IgD-negative memory B cell (primary cell): Measurements from ENCODE around the gene SLC35E1. TPM values are rescaled to one million over a fixed set of nuclear protein-coding genes. Genes with fewer than 3 reads are reported as not detected.

ENCODE experiments used
- H3K27ac Mint-ChIP-seq, 3 donors: one replicate each; pipeline ENCODE4 v1.8.0; 2020 to 2022; ENCODE audit warnings: mild to moderate bottlenecking in 3 of 3, mixed read lengths in 3 of 3, moderate library complexity in 1 of 3
- H3K27me3 Mint-ChIP-seq: one replicate; pipeline ENCODE4 v1.8.0; 2021; ENCODE audit warnings: mixed read lengths
- H3K36me3 Mint-ChIP-seq: one replicate; pipeline ENCODE4 v1.8.0; 2020; ENCODE audit warnings: mild to moderate bottlenecking, mixed read lengths
- H3K4me1 Mint-ChIP-seq, 3 donors: one replicate each; pipeline ENCODE4 v1.8.0; 2020 to 2022; ENCODE audit warnings: mixed read lengths in 3 of 3, mild to moderate bottlenecking in 1 of 3
- H3K4me3 Mint-ChIP-seq, 4 donors: one replicate each; pipeline ENCODE4 v1.8.0; 2020 to 2022; ENCODE audit warnings: mild to moderate bottlenecking in 4 of 4, mixed read lengths in 4 of 4, moderate library complexity in 3 of 4
- H3K9me3 Mint-ChIP-seq, 3 donors: one replicate each; pipeline ENCODE4 v1.8.0; 2020 to 2021; ENCODE audit warnings: mixed read lengths in 3 of 3, mild to moderate bottlenecking in 1 of 3
- polyA plus RNA-seq: library from polyadenylated mRNA; unstranded; fragments of 300-500 nt; fragmentation: Illumina TruSeq; gene quantifications from one replicate; pipeline ENCODE4 v1.2.3, GENCODE V29; 2021

SLC35E1 gene
- polyA plus RNA-seq, 1 donor from 2014 or later: 18.9 TPM

DNA sequence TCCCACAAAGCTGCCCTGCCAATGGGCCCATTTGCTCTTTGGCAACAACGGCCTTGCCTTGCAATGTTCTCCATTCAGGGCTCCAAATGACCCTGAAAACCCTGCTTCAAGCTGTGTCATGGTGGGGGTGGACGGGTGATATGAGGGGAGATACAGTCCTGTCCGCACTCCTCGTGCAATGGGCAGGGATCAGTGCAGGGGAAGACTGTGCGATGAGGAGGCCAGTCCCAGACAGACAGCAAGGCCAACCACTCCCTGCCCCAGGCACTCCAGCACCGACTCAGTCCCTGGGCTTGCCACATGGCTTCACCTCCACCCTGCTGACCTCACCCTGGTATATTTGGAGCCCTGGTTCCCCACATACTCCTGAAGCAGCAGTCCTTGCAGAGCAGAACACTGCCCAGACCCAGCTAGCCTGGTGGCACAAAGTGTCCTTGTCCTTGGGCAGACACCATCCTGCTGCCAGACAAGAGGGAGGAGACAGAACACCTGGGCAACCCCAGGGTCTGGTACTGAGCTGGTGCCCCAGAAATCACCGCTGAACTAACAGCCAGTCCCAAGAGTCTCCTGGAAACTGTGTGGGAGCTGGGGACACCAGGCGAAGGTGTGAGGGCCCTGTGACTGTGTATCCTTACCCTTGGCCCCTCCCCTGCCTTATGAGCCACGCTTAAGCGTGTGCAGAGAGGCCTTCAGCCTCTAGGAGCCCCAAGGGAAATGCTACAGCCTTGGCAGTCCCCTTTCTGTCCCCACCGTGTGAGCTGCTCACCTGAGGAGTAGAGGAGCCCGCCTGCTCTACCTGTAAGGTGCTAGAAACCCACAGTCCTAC is 9.1 kb upstream of the SLC35E1 start:
- Mint-ChIP-seq H3K4me1 (peaks cover 17 to 49% (median 28%) of the 10 kb centered on the region in 3 donors), H3K27me3 (no peaks in the 10 kb centered on the region), H3K27ac (peak overlapping the region; percentile 93 to 97 (median 96)), H3K9me3 (no peaks in the 10 kb centered on the region), H3K36me3 (no peaks in the 10 kb centered on the region), H3K4me3 (peak overlapping the region; percentile 4 to 100 (median 88))

DNA sequence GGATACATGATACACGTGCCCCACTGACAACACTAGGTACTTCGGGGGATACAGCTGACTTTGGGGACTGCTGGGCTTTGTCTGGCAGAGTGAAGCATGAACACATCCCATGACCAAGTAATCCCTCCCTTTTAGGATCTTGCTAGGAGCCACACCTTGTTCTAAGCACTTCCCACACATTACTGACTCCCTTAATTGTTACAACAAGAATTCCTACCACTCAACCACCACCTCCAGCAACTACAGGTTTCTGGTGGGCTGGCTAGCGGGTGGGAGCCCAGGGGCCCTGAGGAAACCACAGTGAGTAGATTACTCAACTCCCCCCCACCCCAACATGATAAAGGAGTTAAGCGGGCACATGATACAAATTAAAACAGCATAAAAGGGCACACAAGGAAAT is 7.2 kb upstream of the SLC35E1 start:
- H3K27me3 Mint-ChIP-seq: no peaks in the 10 kb centered on the region
- peak overlapping the region in 2 of 4 donors; percentile 26 to 68 for H3K4me3 Mint-ChIP-seq
- peaks cover 1% of the 10 kb centered on the region for H3K36me3 Mint-ChIP-seq
- H3K4me1 Mint-ChIP-seq: peaks cover 11 to 55% (median 28%) of the 10 kb centered on the region in 3 donors
- H3K27ac Mint-ChIP-seq: peak overlapping the region in 2 of 3 donors; percentile 57 to 78
- H3K9me3 Mint-ChIP-seq: no peaks in the 10 kb centered on the region

DNA sequence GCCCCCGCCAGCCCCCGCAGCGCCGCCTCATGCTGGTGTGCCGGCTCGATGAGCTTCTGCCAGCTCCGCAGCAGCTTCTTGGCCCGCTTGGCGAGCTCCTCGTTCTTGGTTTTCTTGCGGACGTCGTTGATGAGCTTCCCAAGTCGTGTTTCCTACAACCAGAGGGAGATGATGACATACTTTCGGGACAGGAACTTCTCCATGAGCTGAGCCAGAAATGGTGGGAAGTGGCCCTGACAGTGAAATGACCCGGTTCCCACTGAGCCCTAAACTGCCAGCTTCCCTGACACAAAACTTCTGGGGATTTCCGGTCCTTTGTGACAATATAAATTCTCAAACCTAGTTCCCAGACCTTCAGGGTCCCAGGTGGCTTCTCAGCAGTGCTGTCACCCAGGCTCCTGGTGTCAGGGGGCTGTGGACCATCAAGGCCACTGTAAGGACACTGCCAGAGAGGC is 5.3 kb upstream of the SLC35E1 start:
- Mint-ChIP-seq H3K27me3 (no peaks in the 10 kb centered on the region), H3K4me3 (peak overlapping the region in 1 of 4 donors; percentile 63), H3K9me3 (no peaks in the 10 kb centered on the region), H3K4me1 (peaks cover 16 to 53% (median 31%) of the 10 kb centered on the region in 3 donors), H3K36me3 (peaks cover 1% of the 10 kb centered on the region), H3K27ac (peak overlapping the region in 1 of 3 donors; percentile 69)

DNA sequence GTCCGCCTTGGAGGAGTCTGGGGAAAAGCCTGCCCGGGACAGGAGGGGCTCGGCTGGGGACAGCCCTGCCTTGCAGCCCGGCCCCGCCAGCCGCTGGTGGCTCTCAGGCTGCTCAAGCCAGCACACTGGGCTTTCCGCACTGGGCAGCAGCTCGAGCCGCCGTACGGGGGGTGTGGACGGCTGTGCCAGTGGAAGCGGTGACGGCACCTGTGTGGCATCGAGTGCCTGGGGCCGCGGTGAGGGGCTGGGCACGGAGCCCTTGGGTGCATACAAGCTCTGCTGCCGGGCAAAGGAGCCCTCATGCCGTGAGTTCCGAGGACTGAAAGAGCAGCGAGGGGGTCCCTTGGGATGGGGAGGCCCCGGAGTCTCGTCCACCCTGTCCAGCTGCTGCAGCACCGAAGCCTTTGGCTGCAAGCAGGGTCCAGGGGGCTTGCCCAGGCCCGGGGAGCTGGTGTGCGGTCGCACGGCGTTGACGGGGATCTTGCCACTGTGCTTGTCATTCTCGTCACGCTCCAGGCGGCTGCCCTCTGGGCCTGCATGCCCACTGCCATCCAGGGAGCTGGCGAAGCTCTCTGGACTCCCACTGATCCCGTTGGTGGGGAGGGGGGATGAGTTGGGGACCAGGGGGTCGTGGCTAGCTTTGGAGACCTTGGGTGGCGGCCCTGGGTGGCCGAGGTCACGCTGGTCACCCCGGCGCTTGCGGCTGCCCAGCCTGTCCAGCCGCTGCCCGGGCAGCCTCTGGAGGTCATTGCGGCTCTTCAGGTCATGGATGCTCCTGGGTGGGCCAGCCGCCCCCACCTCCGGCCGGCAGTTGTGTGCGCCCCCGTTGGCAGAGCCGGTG is 4.7 kb upstream of the SLC35E1 start:
- Mint-ChIP-seq H3K27ac (no peak overlapping the region), H3K27me3 (no peaks in the 10 kb centered on the region), H3K4me1 (peaks cover 14 to 47% (median 30%) of the 10 kb centered on the region in 3 donors), H3K9me3 (no peaks in the 10 kb centered on the region), H3K4me3 (peak overlapping the region in 1 of 4 donors; percentile 32), H3K36me3 (peaks cover 1% of the 10 kb centered on the region)

DNA sequence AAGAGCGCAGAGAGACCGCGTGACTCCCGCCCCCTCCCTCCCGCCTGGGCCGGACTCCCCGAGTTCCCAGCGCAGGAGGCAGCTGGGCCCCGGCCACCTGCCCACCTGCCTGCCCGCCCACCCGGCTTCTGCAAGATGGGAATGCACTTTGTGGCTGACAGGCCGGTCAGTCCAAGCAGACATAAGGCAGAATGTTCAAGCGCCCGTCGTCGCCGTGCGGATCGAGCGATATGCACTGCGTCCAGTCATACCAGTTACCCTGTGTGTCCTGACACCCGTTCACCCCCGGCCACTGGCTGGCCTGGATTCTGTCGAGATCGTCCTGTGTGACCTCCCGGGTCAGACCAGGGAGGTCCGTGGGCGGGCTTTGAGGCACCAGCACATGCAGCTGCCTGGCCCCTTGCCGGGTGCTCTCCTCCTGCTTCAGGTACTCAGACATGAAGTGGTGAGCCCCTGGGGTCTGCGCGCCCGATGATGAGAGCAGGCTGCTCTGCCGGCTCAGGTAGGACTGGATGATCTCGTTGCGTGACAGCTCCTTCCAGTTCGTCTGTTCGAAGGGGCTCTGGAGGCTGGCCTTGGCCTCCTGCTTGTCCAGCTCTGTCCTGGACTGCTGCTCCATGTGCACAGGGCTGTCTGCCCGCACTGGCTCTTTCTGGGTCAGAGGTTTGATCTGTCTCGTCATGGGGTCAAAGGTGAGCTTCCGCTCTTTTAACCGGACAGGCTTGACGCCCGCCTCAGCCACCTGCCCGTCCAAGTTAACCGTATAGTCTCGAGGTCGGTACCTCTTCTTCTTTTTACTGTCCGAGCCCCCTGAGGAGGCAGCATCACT is 3.9 kb upstream of the SLC35E1 start:
- Mint-ChIP-seq H3K36me3 (peaks cover 1% of the 10 kb centered on the region), H3K9me3 (no peaks in the 10 kb centered on the region), H3K4me3 (peak overlapping the region in 1 of 4 donors; percentile 32), H3K27ac (peak overlapping the region in 1 of 3 donors; percentile 86), H3K27me3 (no peaks in the 10 kb centered on the region), H3K4me1 (peaks cover 13 to 45% (median 32%) of the 10 kb centered on the region in 3 donors)

DNA sequence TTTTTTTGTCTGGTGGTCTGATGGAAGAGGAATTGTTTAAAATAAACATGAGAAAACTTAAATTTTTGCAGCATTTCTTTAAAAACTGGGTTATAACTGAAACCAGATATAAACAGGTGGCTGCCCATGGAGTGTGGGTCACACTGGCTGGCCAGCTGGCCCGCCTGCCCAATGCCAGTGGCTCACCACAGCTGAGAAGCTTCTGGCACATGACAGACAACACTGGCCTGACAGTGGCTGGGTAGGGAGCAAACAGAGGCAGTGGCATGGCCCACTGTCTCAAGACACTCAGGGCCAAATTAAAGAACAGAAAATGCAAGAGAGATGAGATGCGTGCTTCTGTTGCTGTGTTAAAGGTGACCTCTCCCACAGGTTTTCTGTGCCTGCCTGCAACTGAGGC is 3.1 kb upstream of the SLC35E1 start:
- Mint-ChIP-seq H3K36me3 (peaks cover 1% of the 10 kb centered on the region), H3K9me3 (no peaks in the 10 kb centered on the region), H3K27me3 (no peaks in the 10 kb centered on the region), H3K4me3 (peak overlapping the region in 1 of 4 donors; percentile 89), H3K4me1 (peaks cover 13 to 46% (median 36%) of the 10 kb centered on the region in 3 donors), H3K27ac (peak overlapping the region in 2 of 3 donors; percentile 81 to 86)

DNA sequence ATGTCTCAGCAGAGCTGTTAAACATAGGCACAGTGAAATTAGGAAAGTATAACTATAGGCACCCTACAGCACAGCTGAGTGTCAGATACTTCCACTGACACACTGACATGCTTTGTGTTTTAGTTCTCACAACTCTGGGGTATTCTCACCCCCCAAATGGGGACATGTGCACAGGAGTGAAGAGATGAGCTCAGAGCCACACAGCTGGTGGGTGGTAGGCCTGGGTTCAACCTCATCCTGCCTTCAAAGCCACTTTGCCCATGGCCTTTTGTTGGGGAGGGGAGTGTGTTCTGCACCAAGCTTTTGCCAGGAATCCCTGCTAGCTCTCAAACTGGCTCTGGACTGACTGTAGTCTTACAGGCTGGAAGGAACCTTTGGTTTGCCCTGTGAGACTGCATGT is 1.7 kb upstream of the SLC35E1 start:
- no peaks in the 10 kb centered on the region for H3K27me3 Mint-ChIP-seq
- H3K36me3 Mint-ChIP-seq: peaks cover 1% of the 10 kb centered on the region
- peak overlapping the region; percentile 62 to 98 (median 92) for H3K4me3 Mint-ChIP-seq
- H3K4me1 Mint-ChIP-seq: peaks cover 13 to 36% (median 29%) of the 10 kb centered on the region in 3 donors
- peak overlapping the region; percentile 46 to 81 (median 75) for H3K27ac Mint-ChIP-seq
- H3K9me3 Mint-ChIP-seq: no peaks in the 10 kb centered on the region

DNA sequence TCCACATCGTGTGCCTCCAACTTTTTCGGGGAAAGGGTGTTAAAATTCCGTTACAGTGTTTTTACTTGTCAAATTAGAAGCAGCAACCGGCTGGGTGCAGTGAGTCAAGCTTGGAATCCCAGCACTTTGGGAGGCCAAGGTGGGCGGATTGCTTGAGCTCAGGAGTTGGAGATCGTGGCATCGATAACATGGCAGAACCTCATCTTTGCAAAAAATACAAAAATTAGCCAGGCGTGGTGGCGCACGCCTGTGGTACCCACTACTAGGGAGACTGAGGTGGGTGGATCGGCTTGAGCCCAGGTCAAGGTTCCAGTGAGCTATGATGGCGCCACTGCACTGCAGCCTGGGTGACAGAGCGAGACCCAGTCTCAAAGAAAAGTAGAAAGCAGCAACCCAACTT is 1.1 kb upstream of the SLC35E1 start:
- H3K27ac Mint-ChIP-seq: peak overlapping the region; percentile 81 to 98 (median 98)
- H3K4me3 Mint-ChIP-seq: peak overlapping the region; percentile 89 to 99 (median 97)
- peaks cover 1% of the 10 kb centered on the region for H3K36me3 Mint-ChIP-seq
- no peaks in the 10 kb centered on the region for H3K9me3 Mint-ChIP-seq
- peaks cover 13 to 33% (median 29%) of the 10 kb centered on the region in 3 donors for H3K4me1 Mint-ChIP-seq
- no peaks in the 10 kb centered on the region for H3K27me3 Mint-ChIP-seq

DNA sequence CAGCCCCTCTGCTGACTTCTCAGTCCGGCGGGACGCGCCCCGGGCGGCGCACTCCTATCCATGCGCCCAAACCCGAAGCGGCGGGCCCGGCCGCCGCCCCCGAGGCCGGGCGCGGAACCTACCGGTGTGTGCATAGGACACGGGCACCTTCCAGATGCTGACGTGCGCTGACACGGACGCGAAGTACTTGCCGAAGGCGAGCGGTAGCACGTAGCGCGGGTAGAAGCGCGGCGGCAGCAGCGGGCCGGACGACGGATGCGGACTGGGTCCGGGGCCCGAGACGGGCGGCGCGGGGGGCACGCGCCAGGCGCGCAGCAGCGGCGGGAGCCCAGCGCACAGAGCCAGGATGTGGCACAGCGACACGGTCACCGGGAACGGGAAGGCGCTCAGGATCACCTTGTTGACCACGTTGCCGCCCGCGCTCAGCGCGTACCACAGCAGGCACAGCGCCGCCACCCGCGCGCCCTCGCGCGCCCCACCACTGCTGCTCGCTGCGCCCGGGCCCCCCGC is 338 bp downstream of the SLC35E1 start:
- Mint-ChIP-seq H3K4me3 (peak overlapping the region; percentile 74 to 89 (median 85)), H3K27me3 (no peaks in the 10 kb centered on the region), H3K9me3 (no peaks in the 10 kb centered on the region), H3K27ac (peak overlapping the region in 2 of 3 donors; percentile 91 to 98), H3K36me3 (peaks cover 1% of the 10 kb centered on the region), H3K4me1 (peaks cover 13 to 32% (median 29%) of the 10 kb centered on the region in 3 donors)

DNA sequence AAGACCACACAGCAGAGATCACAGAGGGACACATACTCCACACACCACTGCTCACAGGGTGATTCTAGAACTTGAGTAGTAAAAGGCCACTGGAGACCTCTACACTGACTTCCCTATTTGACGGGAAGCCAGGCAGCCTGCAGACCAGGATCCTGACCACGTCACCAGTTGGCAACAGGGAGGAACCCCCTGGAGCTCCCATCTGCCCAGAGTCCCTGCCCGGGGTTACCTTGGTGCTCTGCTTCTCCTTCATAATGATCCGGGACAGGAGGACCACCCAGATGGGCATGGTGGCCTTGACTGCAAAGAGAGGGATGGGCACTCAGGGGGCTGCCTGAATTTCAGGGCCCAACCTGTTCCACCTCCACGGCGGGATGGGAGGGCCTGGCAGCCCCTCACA is 932 bp downstream of the SLC35E1 start:
- Mint-ChIP-seq H3K27me3 (no peaks in the 10 kb centered on the region), H3K4me3 (peak overlapping the region; percentile 74 to 89 (median 84)), H3K36me3 (peaks cover 2% of the 10 kb centered on the region), H3K4me1 (peaks cover 16 to 37% (median 31%) of the 10 kb centered on the region in 3 donors), H3K27ac (peak overlapping the region; percentile 59 to 91 (median 85)), H3K9me3 (no peaks in the 10 kb centered on the region)

DNA sequence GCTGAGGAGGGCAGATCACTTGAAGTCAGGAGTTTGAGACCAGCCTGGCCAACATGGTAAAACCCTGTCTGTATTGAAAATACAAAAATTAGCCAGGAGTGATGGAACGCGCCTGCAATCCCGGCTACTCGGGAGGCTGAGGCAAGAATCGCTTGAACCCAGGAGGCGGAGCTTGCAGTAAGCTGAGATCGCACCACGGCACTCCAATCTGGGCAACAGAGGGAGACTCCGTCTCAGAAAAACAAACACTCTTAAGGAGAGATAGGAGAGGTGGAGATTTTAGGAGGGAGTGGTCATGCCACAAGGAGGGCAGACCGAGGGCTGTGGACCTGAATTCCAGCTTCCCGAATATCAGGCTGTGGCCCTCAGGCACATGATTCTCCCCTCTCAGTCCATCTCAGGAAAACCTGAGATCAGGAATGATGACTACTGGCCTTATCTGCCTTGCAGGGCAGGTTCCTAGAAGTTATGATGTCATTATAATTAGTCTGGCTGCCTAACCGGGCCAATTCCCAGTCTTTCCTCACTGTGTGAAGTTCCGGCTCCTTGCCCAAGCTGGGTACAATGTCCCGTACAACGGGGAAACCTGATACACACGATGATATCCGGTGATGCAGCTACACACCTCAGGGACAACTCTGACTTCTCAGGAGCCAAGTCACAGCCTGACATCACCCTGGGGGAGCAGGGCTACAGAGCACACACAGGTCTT is 2.5 kb downstream of the SLC35E1 start:
- Mint-ChIP-seq H3K27ac (peak overlapping the region in 1 of 3 donors; percentile 70), H3K4me3 (peak overlapping the region in 3 of 4 donors; percentile 27 to 89 (median 50)), H3K4me1 (peaks cover 13 to 33% (median 28%) of the 10 kb centered on the region in 3 donors), H3K36me3 (peaks cover 2% of the 10 kb centered on the region), H3K27me3 (no peaks in the 10 kb centered on the region), H3K9me3 (no peaks in the 10 kb centered on the region)

DNA sequence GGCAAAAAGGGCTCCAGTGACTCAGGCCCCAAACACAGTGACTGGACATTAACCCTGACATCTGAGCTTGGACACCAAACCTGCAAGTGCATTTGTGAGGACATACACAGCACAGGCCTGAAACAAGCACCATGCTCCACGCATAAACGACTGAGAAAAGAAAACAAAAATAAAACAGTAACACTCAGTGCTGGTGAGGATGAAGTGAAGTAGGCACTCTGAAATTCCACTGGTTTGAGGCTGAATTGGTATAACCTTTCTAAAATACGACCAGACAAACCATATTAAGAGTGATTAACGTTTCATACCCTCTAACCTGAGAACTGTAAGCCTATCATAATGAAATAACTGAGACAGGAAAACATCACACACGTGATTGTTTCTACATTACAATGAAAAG is 5.5 kb downstream of the SLC35E1 start:
- H3K27me3 Mint-ChIP-seq: no peaks in the 10 kb centered on the region
- peaks cover 12 to 19% (median 17%) of the 10 kb centered on the region in 3 donors for H3K4me1 Mint-ChIP-seq
- H3K27ac Mint-ChIP-seq: peak overlapping the region in 2 of 3 donors; percentile 86 to 96
- H3K36me3 Mint-ChIP-seq: peaks cover 2% of the 10 kb centered on the region
- H3K9me3 Mint-ChIP-seq: no peaks in the 10 kb centered on the region
- H3K4me3 Mint-ChIP-seq: peak overlapping the region in 1 of 4 donors; percentile 78

DNA sequence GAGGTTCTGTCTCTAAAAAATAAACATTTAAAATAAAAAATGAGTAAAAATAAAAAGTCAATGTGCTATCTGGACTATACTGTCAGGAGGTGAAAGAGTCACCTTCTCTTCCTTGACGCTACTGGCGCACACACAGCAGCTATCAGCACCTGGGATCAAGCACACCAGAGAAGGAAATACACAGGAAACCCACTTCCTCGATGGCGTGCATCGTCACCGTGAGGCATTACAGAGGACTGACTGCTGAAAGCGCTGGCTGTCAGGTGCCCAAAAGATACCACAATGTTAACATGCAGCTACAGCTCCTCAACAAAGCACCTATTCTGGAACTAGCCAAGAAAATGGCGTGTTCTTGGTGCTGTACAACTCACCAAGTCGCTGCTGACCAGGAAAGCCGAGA is 6.1 kb downstream of the SLC35E1 start:
- Mint-ChIP-seq H3K27ac (peak overlapping the region; percentile 5 to 96 (median 86)), H3K4me3 (peak overlapping the region in 3 of 4 donors; percentile 1 to 86 (median 78)), H3K9me3 (no peaks in the 10 kb centered on the region), H3K4me1 (peaks cover 9 to 14% (median 12%) of the 10 kb centered on the region in 3 donors), H3K27me3 (no peaks in the 10 kb centered on the region), H3K36me3 (peaks cover 2% of the 10 kb centered on the region)
